SH-SY5Y (cell line): Measurements from ENCODE around the gene ANKRD55.

ENCODE experiments used
- GATA2 ChIP-seq: IDR thresholded peaks from 2 replicates; pipeline ENCODE4 v1.6.1; 2011; ENCODE audit warnings: mild to moderate bottlenecking, low read depth, low read length
- GATA3 ChIP-seq: IDR thresholded peaks from 2 replicates; pipeline ENCODE4 v1.6.1; 2011; ENCODE audit warnings: low read depth, mild to moderate bottlenecking, low read length, moderate library complexity

DNA sequence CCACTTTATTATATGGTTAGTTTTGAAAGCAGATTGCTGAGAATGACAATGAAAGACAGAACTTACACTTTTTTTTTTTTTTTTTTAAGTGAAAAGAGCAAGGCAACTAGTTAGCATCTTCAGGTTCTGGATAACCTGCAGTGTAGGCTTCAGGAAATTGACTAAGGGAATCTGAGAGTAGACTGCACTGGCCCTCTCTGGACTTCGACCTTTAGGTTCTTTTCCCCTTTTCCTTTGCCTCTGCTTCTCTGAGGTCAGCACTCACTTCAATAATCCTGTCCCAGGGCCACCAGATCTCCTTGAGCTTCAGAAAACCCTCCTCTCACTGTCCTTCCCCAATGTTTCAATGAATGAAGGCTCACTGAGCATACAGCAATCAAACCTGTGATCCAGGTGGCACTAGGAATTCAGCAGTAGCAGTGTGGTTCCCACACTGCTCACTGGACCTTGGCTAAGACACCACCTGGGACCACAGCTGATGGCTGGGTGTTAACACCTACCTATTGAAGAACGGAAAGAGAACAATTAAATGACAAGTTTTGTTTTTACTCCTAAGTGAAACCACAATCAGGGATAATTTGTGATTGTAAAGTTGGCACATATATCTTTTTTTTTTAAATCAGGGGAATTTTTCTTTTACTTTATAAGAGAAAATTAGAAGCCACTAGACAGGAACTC, 152.6 kb downstream of the ANKRD55 start:
- TF ChIP-seq GATA2 (no peak), GATA3 (no peak)
